ENCODE data around the gene PIK3CB. TPM values are rescaled to one million over a fixed set of nuclear protein-coding genes. Genes with fewer than 3 reads are reported as not detected.

Gene PIK3CB
- total and polyA plus RNA-seq, 2 of the 8 experiments (the other 6 are each of a cell fraction or from before 2014, with no cell fraction given): 8.3 to 35.2 TPM

DNA sequence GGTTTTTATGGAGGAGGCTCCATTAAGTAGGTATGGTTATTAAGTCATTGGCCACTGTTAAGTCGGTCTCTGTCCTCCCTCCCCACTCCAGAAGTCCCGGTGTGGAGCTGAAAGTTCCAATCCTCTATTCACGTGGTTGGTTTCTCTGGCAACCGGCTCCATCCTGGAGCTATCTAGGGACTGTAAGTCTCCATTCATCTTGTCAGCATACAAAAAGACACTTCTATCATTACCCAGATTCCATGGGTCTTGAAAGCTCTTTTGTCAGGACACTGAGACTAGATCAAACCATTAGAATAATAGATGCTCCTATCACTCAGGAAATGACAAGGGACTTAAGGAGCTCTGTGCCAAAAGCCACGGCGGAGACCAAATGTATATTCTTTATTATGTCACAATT is 110.3 kb downstream of the PIK3CB start:
- Histone ChIP-seq H4K20me1 (replicated peaks in 1 of 2; ENCODE audit: control insufficient read depth in 1 of 2, insufficient read depth in 2 of 2, low read length in 2 of 2) (no peaks in the 10 kb centered on the region), H3K27ac (ENCODE audit: low read depth, low read length) (no peak overlapping the region), H3K4me3 (ENCODE audit: extremely low read depth in 1 of 4, insufficient read depth in 2 of 4, low read depth in 3 of 4, low read length in 4 of 4) (no peak overlapping the region), H3K23me2 (ENCODE audit: low read depth, low read length) (no peaks in the 10 kb centered on the region; the same call in 1 of the 2 replicates), H3K4ac (replicated peaks; ENCODE audit: insufficient read length, low read depth, low read length) (no peak overlapping the region), H2BK20ac (ENCODE audit: low read length) (no peak overlapping the region), H3K79me1 (ENCODE audit: low read depth, low read length) (no peaks in the 10 kb centered on the region), H3K4me2 (ENCODE audit: insufficient read depth in 1 of 2, low read depth in 2 of 2, low read length in 2 of 2) (no peak overlapping the region), H2AFZ (ENCODE audit: low read length) (no peak overlapping the region), H3K79me2 (ENCODE audit: control insufficient read depth in 1 of 2, insufficient read depth in 2 of 2, low read length in 2 of 2) (no peaks in the 10 kb centered on the region), H4K5ac (ENCODE audit: insufficient read length, low read depth, low read length) (no peak overlapping the region), H3K18ac (ENCODE audit: extremely low read depth, low read length) (no peak overlapping the region), H3K14ac (ENCODE audit: insufficient read length) (no peak overlapping the region), H3K36me3 (ENCODE audit: control insufficient read depth in 2 of 4, insufficient read depth in 4 of 4, low read length in 3 of 4) (no peaks in the 10 kb centered on the region; a peak in 1 of 8 replicates), H3K4me1 (replicated peaks in 1 of 4; ENCODE audit: control insufficient read depth in 3 of 4, insufficient read depth in 4 of 4, low read length in 3 of 4) (no peaks in the 10 kb centered on the region; a peak in 1 of 7 replicates), H2BK5ac (ENCODE audit: low read depth, low read length) (no peak overlapping the region), H3K56ac (replicated peaks; ENCODE audit: insufficient read length, low read depth, low read length) (no peak overlapping the region), H4K91ac (replicated peaks; ENCODE audit: insufficient read length, low read length) (no peak overlapping the region), H3K9me3 (ENCODE audit: insufficient read depth in 2 of 2, low read depth in 1 of 2, low read length in 1 of 2) (no peaks in the 10 kb centered on the region), H2BK120ac (replicated peaks; ENCODE audit: low read depth, low read length) (no peak overlapping the region), H3K23ac (ENCODE audit: insufficient read length) (no peak overlapping the region), H4K8ac (ENCODE audit: extremely low read depth, insufficient read depth, low read length) (no peak overlapping the region), H2AK5ac (ENCODE audit: low read depth, low read length) (no peak overlapping the region), H3K9ac (replicated peaks in 1 of 4; ENCODE audit: extremely low read depth in 1 of 4, low read depth in 3 of 4, low read length in 3 of 4) (no peak overlapping the region), H2BK12ac (ENCODE audit: low read depth, low read length) (no peak overlapping the region), H3K27me3 (replicated peaks in 1 of 4; ENCODE audit: control insufficient read depth in 3 of 4, extremely low read depth in 1 of 4, insufficient read depth in 3 of 4, low read length in 3 of 4) (no peaks in the 10 kb centered on the region), H2BK15ac (ENCODE audit: low read length) (no peak overlapping the region)
- ChIA-PET CTCF (ENCODE audit: partially characterized antibody) (interaction anchor here (0.7 to 1.2 kb wide), 3 partner anchors 10 to 191 kb away, joined by 3 to 7 read pairs (median 3); no protein-coding TSS in a partner anchor), POLR2A (ENCODE audit: partially characterized antibody) (no interaction called here)
- WGBS, 2 experiments (ENCODE audit: extremely low coverage in 1 of 2, insufficient coverage in 1 of 2, insufficient read length in 1 of 2, insufficient replicate concordance in 2 of 2, low coverage in 1 of 2, low lambda C conversion rate in 2 of 2, missing lambda C conversion rate in 1 of 2): 92% methylated on average over 6 of the region's 6 CpGs; no CpG with 5 or more reads in 1 of the 2 experiments
- DNase-seq (ENCODE audit: low read depth in 1 of 2, low spot score in 2 of 2) (no peak), FAIRE-seq (no peak)
- TF ChIP-seq CHD1 (IDR thresholded peaks at IDR 0.05; ENCODE audit: low read depth, low read length) (no peak), BCL11A (IDR thresholded peaks at IDR 0.05; ENCODE audit: low read depth in 2 of 2, low read length in 2 of 2) (no peak), CTBP2 (IDR thresholded peaks at IDR 0.05; ENCODE audit: borderline replicate concordance, insufficient read depth, insufficient read length, low read length) (no peak), CBX8 (IDR thresholded peaks at IDR 0.05; ENCODE audit: borderline replicate concordance, low read depth, low read length) (no peak), YY1 (IDR thresholded peaks at IDR 0.05; ENCODE audit: low read depth, low read length) (no peak), KDM4A (IDR thresholded peaks at IDR 0.05; ENCODE audit: low read depth, low read length, severe bottlenecking) (no peak), CBX5 (IDR thresholded peaks at IDR 0.05; ENCODE audit: low read depth, low read length) (no peak)
- TF ChIP-seq, protein P1, sequence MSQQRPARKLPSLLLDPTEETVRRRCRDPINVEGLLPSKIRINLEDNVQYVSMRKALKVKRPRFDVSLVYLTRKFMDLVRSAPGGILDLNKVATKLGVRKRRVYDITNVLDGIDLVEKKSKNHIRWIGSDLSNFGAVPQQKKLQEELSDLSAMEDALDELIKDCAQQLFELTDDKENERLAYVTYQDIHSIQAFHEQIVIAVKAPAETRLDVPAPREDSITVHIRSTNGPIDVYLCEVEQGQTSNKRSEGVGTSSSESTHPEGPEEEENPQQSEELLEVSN (IDR thresholded peaks at IDR 0.05): no peak
- TF ChIP-seq, protein P2, sequence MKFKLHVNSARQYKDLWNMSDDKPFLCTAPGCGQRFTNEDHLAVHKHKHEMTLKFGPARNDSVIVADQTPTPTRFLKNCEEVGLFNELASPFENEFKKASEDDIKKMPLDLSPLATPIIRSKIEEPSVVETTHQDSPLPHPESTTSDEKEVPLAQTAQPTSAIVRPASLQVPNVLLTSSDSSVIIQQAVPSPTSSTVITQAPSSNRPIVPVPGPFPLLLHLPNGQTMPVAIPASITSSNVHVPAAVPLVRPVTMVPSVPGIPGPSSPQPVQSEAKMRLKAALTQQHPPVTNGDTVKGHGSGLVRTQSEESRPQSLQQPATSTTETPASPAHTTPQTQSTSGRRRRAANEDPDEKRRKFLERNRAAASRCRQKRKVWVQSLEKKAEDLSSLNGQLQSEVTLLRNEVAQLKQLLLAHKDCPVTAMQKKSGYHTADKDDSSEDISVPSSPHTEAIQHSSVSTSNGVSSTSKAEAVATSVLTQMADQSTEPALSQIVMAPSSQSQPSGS (IDR thresholded peaks at IDR 0.05; ENCODE audit: low read length): no peak
